ENCODE measurements around the gene MALAT1. TPM values are rescaled to one million over a fixed set of nuclear protein-coding genes. Genes with fewer than 3 reads are reported as not detected.

Gene MALAT1
- total RNA-seq, 4 donors from 2014 or later: 1,739 to 13,677 (median 9,435) TPM

DNA sequence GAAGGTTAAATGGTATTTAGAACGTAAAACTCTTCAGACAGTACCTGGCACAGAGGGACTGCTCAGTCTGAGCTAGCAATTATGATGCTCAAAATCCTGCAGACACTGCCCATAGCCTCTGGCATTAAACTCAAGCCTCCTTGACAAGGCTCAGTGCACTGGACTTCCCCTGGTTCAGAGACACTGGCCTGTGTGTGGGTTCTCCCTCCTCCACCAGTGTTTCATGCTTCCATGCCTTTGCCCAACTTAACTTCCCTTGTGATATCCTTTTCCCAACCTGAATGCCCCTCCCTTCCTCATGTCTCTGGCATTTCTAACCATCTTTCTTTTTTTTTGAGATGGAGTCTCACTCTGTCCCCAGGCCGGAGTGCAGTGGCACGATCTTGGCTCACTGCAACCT lies 50.3 kb downstream of the MALAT1 start:
- Histone ChIP-seq H3K27me3 (no peaks in the 10 kb centered on the region), H3K27ac (no peak overlapping the region), H3K4me1 (peaks cover 15 to 56% (median 25%) of the 10 kb centered on the region in 3 donors), H3K4me3 (no peak overlapping the region), H3K9me3 (no peaks in the 10 kb centered on the region), H3K36me3 (peaks cover 0 to 47% (median 0%) of the 10 kb centered on the region in 3 donors)
- intact Hi-C loops (cut with DNase I): loop anchor here (10.0 kb wide), 1 partner anchor 66 kb away; the partner anchor contains the start of genes MAP3K11 and PCNX3
- TF ChIP-seq POLR2A (IDR thresholded peaks at IDR 0.05): no peak
- TF ChIP-seq, protein P1, sequence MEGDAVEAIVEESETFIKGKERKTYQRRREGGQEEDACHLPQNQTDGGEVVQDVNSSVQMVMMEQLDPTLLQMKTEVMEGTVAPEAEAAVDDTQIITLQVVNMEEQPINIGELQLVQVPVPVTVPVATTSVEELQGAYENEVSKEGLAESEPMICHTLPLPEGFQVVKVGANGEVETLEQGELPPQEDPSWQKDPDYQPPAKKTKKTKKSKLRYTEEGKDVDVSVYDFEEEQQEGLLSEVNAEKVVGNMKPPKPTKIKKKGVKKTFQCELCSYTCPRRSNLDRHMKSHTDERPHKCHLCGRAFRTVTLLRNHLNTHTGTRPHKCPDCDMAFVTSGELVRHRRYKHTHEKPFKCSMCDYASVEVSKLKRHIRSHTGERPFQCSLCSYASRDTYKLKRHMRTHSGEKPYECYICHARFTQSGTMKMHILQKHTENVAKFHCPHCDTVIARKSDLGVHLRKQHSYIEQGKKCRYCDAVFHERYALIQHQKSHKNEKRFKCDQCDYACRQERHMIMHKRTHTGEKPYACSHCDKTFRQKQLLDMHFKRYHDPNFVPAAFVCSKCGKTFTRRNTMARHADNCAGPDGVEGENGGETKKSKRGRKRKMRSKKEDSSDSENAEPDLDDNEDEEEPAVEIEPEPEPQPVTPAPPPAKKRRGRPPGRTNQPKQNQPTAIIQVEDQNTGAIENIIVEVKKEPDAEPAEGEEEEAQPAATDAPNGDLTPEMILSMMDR (IDR thresholded peaks at IDR 0.05): no peak
- no peak for DNase-seq
- WGBS, 2 donors: 51 to 76% methylated on average over 3 of the region's 3 CpGs

DNA sequence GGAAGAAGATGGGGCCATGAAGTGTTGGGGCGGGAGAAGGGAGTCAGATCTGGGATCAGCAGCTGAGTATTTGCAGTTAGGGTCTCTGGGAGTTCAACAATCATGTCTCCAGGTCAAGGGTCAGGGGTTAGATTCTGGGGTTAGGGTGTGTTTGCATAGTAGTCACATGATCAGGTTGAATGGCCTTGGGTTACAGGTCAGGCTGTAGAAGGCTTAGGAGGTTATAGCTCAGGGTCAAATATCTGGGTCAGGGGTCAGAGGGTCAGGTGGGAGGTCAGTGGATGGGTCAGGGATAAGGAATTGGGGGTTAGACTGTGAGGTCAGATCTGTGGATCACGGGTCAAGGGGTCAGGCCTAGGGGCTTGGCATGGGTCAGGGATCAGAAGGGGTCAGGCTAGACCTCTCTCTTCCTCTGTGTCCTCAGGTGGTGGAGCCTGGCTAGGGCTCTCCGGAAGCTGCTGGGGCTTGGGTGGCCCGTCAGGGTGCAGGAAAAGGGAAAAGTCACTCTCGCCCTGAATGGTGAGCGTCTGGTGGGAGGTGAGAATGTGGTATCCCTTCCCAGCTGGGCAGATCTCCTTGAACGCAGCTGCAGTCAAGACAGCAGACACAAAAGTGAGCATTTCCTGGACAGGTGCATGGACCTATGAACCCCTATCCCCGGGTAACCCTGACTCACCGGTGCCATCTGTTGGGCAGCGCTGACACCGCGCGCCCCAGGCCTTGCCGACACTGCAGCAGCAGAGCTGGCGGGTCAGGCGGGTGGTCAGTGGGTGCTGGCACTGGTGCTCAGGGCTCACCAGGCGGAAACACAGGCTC lies 52.9 kb downstream of the MALAT1 start:
- peaks cover 0 to 49% (median 0%) of the 10 kb centered on the region in 3 donors for H3K36me3 ChIP-seq
- no peaks in the 10 kb centered on the region for H3K27me3 ChIP-seq
- TF ChIP-seq POLR2A (IDR thresholded peaks at IDR 0.05): no peak
- TF ChIP-seq, protein P1 (IDR thresholded peaks at IDR 0.05): peak; percentile 25 to 52 (median 42)
- no peak overlapping the region for H3K4me3 ChIP-seq
- WGBS, 2 donors: 55 to 65% methylated on average over 12 of the region's 17 CpGs
- H3K9me3 ChIP-seq: no peaks in the 10 kb centered on the region
- peak overlapping the region; percentile 42 to 70 (median 59) for H3K27ac ChIP-seq
- peaks cover 31 to 70% (median 43%) of the 10 kb centered on the region in 3 donors for H3K4me1 ChIP-seq
- intact Hi-C loops (cut with DNase I): no loop called here
- DNase-seq: no peak

DNA sequence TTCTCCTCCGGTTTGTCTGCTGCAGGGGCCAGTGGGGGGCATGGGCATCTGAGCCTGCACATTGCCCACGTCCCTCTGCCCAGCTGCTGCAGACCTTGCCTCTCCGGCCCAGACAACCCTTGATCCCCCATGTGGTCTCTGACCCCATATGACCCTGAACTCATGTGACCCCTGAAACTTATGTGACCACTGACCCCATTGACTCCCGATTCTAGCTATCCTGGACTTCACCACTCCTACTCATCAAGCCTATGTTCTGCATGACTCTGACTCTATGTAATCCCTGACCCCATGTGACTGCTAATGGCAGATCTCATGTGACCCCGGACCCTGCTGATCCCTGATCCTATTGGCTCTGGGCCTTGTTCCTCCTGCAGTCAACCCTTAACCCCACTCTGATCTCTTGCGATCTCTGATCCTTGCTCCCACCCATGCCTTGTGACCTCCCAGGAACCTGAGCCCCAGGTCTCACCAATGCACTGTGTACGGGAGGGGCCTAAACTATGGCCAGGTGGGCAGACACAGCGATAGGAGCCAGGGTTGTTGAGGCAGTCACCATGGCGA lies 53.6 kb downstream of the MALAT1 start:
- H3K4me3 ChIP-seq: no peak overlapping the region
- no peak for DNase-seq
- H3K27me3 ChIP-seq: no peaks in the 10 kb centered on the region
- TF ChIP-seq, protein P1 (IDR thresholded peaks at IDR 0.05): peak in 1 of 6 experiments; percentile 1
- TF ChIP-seq POLR2A (IDR thresholded peaks at IDR 0.05): no peak
- peak overlapping the region in 1 of 4 donors; percentile 42 for H3K27ac ChIP-seq
- no peaks in the 10 kb centered on the region for H3K9me3 ChIP-seq
- intact Hi-C loops (cut with DNase I): no loop called here
- peaks cover 32 to 70% (median 44%) of the 10 kb centered on the region in 3 donors for H3K4me1 ChIP-seq
- H3K36me3 ChIP-seq: peaks cover 0 to 45% (median 0%) of the 10 kb centered on the region in 3 donors
- WGBS, 2 donors: 71 to 92% methylated on average over 4 to 5 of the region's 9 CpGs

DNA sequence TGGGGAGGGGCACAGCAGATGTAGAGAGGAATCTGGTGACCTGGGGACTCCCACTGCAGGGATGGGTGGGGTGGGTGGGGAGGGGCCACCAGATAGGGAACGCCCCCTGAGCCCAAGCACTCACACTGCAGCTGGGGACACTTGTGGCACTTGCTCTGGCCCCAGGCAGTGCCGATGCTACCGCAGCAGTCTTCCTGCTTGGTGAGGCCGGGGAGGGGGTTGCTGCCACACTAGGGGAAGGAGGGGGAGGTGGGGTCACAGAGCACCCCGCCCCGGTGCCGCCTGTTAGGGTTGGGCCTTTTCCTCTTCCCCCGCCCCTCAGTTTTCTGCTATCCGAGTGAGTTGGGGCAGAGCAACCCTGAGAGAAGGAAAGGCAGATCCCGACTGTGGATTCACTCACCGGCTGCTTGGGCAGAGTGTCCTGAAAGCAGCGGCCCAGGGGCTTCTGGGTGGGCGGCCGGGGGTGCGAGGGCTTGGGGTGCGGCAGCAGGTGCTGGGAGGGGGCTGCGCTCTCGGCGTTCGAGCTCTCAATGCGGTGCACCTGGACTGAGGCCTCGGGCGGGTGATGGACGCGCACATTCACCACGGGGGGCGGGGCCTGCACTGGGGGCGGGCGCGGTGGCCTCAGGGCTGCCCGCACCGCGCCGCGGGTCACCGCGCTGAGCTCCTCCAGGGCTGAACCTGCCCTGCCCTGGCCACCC lies 54.6 kb downstream of the MALAT1 start:
- Histone ChIP-seq H3K9me3 (no peaks in the 10 kb centered on the region), H3K4me3 (no peak overlapping the region), H3K36me3 (peaks cover 0 to 36% (median 0%) of the 10 kb centered on the region in 3 donors), H3K4me1 (peaks cover 32 to 76% (median 46%) of the 10 kb centered on the region in 3 donors), H3K27ac (no peak overlapping the region), H3K27me3 (no peaks in the 10 kb centered on the region)
- no peak for TF ChIP-seq POLR2A (IDR thresholded peaks at IDR 0.05)
- TF ChIP-seq, protein P1 (IDR thresholded peaks at IDR 0.05): no peak
- 58 to 83% methylated on average over 5 to 8 of the region's 37 CpGs for WGBS, 2 donors
- DNase-seq: no peak
- intact Hi-C loops (cut with DNase I): no loop called here

Measured in esophagus squamous epithelium (tissue), 5 donors.